ENCODE results near the gene LAMB1. TPM values are rescaled to one million over a fixed set of nuclear protein-coding genes. Genes with fewer than 3 reads are reported as not detected.
A peak's percentile ranks its signal among the peaks of the same experiment; 100 is the strongest.

Gene LAMB1
- total RNA-seq, 4 donors from 2014 or later: 87.9 to 322 (median 200) TPM

DNA sequence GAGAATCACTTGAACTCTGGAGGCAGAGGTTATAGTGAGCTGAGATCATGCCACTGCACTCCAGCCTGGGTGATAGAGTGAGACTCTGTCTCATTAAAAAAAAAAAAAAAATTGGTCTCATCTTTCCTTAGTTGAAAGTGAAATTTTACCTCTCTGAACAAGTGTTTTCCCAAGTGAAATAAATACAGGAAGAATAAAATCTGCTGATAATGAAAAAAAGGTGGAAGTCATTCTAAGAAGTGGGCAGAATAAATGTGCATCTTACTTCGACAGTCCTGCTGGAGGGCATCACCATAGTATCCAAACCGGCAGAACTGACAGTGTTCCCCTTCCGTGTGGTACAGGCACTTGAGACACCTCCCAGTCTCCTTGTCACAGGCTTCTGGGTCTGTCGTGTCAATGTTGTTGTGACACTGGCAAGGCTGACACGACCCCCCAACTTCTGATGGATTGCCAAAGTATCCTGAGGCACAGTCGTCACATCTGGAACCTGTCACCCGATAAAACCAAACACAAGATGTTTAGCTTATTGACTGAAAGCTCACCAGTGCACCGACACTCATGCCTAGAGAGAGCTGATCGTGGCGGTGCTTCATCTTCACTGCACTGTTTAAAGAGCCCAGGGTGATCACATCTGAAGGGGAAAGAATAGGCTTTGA lies 49.6 kb downstream of the LAMB1 start:
- TF ChIP-seq, protein P1, sequence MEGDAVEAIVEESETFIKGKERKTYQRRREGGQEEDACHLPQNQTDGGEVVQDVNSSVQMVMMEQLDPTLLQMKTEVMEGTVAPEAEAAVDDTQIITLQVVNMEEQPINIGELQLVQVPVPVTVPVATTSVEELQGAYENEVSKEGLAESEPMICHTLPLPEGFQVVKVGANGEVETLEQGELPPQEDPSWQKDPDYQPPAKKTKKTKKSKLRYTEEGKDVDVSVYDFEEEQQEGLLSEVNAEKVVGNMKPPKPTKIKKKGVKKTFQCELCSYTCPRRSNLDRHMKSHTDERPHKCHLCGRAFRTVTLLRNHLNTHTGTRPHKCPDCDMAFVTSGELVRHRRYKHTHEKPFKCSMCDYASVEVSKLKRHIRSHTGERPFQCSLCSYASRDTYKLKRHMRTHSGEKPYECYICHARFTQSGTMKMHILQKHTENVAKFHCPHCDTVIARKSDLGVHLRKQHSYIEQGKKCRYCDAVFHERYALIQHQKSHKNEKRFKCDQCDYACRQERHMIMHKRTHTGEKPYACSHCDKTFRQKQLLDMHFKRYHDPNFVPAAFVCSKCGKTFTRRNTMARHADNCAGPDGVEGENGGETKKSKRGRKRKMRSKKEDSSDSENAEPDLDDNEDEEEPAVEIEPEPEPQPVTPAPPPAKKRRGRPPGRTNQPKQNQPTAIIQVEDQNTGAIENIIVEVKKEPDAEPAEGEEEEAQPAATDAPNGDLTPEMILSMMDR (IDR thresholded peaks at IDR 0.05): no peak
- no peak for TF ChIP-seq POLR2A (IDR thresholded peaks at IDR 0.05)
- peak overlapping the region; percentile 47 to 50 for H3K27ac ChIP-seq
- no peaks in the 10 kb centered on the region for H3K27me3 ChIP-seq
- no peaks in the 10 kb centered on the region for H3K9me3 ChIP-seq
- H3K4me1 ChIP-seq: peaks cover 0 to 4% of the 10 kb centered on the region in 2 donors
- no peak for DNase-seq
- no peak overlapping the region for H3K4me3 ChIP-seq
- no peaks in the 10 kb centered on the region for H3K36me3 ChIP-seq
- intact Hi-C loops (cut with DNase I; ENCODE audit: low total_unique reads): no loop called here

- intact Hi-C loops (cut with DNase I; ENCODE audit: low total_unique reads): no loop called here
- H3K27ac ChIP-seq: peak overlapping the region; percentile 29 to 50
- no peaks in the 10 kb centered on the region for H3K36me3 ChIP-seq
- no peak overlapping the region for H3K4me3 ChIP-seq
- no peaks in the 10 kb centered on the region for H3K27me3 ChIP-seq
- DNase-seq: no peak
- no peaks in the 10 kb centered on the region for H3K9me3 ChIP-seq
- no peaks in the 10 kb centered on the region for H3K4me1 ChIP-seq
- no peak for TF ChIP-seq POLR2A (IDR thresholded peaks at IDR 0.05)
- TF ChIP-seq, protein P1 (IDR thresholded peaks at IDR 0.05): no peak
Measured at GRCh38 chr7:107951896-107952295, 51.1 kb downstream of the LAMB1 start.

DNA sequence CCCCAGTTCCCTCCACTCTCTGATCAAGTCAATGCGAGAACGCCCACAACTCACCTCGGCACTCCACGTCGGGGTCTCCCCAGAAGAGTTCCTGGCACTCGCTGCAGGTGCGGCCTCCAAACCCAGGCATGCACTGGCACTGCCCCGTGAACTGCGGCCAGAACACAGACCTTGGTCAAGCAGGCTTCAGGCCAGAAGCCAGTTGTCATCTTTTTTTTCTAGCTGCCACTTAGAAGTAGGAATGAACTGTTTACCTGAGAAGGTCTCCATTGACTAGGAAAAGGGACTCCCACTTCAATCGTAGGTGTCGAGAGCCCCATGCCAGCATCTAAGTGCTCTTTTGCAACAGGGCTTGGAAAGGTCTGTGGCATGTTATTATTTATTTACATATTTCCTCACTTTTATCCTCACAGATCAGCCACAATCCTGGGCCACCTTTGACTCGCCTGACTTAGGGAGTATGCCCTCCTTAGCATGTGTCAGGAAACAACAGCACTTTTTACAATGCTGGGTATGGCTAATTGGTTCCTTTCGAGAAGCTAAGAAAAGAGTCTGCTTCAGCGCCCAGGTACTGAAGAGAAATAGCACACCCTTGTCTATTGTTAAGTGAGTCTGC lies 51.7 kb downstream of the LAMB1 start:
- Histone ChIP-seq H3K36me3 (no peaks in the 10 kb centered on the region), H3K27ac (peak overlapping the region in 1 of 2 donors; percentile 50), H3K4me1 (no peaks in the 10 kb centered on the region), H3K27me3 (no peaks in the 10 kb centered on the region), H3K4me3 (no peak overlapping the region), H3K9me3 (no peaks in the 10 kb centered on the region)
- no peak for TF ChIP-seq POLR2A (IDR thresholded peaks at IDR 0.05)
- TF ChIP-seq, protein P1 (IDR thresholded peaks at IDR 0.05): no peak
- no peak for DNase-seq
- intact Hi-C loops (cut with DNase I; ENCODE audit: low total_unique reads): no loop called here

DNA sequence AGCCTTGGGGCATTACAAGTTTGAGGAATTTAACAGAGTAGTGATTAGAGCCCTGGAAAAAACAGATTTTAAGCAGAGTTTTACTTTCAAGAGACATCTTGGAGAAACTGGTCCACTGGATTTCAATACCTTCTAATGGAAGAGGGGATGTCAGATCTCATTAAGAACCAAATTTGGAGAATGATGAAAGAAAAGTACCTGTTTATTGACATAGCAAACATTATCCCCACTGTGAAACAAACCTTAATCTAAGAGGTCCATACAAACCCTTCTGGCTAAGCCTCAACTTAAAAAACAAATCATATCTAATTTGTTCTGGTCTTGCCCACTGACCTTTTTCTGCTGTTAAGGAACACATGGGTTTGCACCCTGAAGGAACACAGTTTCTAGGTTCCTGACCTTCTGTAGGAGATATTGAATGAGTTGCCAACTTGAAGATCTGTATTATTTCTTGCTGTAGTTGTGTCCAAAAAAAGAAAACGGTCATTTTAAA lies 53.5 kb downstream of the LAMB1 start:
- Histone ChIP-seq H3K27me3 (no peaks in the 10 kb centered on the region), H3K4me1 (no peaks in the 10 kb centered on the region), H3K4me3 (no peak overlapping the region), H3K36me3 (no peaks in the 10 kb centered on the region), H3K27ac (peak overlapping the region; percentile 31 to 32), H3K9me3 (no peaks in the 10 kb centered on the region)
- DNase-seq: no peak
- intact Hi-C loops (cut with DNase I; ENCODE audit: low total_unique reads): no loop called here
- TF ChIP-seq, protein P1 (IDR thresholded peaks at IDR 0.05): no peak
- TF ChIP-seq POLR2A (IDR thresholded peaks at IDR 0.05): no peak
